ENCODE results near the gene OR4D1.

Gene OR4D1

DNA sequence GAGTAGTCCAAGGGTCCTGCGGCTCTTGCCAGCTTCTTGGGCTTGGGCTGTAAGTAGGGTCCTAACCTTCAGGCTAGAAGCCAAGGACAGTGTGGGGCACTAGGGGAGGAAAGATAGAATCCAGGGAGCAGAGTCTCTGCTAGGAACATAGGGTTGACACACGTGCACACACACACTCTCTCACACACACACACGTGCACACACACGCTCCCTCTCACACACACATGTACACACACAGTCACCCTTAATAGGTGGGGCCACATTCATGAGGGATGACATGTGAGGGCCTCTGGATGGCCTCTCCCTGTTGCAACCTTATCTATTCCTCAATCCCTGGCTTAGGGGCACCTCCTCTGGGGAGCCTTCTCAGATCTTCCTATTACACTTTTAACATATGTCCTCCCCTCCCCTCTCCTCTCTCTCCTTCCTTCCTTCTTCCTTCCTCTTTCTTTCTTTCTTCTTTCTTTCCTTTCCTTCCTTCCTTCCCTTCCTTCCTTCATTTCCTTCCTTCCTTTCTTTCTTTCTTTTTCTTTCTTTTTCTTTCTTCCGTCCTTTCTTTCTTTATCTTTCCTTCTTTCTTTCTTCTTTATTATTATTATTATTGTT lies 47.4 kb downstream of the OR4D1 start:
- DNase-seq (ENCODE audit: low read depth): no peak

DNA sequence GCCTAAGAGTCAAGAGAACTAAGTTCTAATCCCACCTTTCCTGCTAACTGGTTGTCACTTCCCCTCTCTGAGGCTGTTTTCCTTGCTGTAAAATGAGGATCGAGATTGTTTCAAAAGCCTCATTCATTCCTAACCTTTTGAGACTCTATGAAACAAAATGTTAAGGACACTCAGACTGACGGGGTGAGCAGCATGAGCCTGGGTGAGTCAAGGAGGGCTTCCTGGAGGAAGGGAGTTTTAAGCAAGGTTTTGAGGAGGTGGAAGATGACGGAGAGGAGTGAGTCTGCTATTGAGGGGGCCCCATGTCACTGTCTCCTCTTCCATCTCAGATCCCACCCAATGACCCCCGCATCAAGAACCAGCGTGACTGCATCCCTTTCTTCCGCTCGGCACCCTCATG lies 48.4 kb downstream of the OR4D1 start:
- DNase-seq (ENCODE audit: low read depth): no peak

DNA sequence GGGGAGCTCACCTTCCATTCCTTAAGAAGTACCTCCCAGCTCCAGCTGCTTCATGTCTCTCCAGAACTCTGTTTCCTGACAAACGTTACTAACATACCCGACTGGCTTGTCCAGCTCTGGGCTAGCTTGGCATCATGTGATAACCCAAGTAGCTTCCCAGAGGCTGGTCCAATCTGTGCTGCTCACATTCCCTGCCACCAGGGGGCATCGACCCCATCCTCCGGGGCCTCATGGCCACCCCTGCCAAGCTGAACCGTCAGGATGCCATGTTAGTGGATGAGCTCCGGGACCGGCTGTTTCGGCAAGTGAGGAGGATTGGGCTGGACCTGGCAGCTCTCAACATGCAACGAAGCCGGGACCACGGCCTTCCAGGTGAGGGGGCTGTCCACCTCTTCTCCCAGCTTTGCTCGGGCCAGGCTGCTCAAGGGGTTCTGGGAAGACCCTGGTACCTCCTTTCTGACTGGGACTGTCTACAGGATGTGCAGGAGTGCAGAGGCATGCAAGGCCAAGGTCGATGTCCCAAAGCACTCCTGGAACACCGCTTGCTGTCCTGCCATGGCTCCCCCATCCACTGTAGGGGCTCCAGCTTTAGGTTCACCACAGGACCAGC lies 51.9 kb downstream of the OR4D1 start:
- DNase-seq (ENCODE audit: low read depth): peak; percentile 63

DNA sequence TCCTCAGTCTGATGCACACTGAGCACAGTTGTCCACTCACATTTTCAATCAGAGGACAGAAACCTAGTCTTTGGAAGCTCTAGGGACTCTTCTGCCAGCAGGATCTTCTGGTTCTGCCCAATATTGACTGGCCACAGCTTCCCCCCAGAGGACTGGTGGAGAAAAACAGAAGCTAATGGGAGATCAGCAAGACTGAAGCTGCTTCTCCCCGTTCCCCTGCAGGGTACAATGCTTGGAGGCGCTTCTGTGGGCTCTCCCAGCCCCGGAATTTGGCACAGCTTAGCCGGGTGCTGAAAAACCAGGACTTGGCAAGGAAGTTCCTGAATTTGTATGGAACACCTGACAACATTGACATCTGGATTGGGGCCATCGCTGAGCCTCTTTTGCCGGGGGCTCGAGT lies 54.7 kb downstream of the OR4D1 start:
- no peak for DNase-seq (ENCODE audit: low read depth)

DNA sequence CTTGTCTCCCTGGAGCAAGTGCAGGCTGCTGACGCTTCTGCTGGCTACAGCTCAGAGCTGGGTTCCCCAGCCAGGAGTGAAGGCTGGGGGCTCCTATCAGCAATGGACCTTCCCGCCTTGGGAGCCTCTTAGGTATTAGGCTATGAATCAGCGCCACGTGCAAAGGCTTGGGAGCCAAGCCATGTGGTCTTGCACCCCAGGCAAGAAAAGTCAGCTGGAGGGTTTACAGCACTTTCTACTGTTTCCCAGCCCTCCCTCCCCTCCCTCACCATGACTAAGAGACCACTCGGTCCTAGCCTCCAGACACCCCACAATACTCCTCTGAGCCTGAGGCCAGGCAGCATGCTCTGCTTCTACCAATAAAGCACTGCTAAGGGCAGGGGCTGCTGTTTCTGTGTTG lies 56.6 kb downstream of the OR4D1 start:
- DNase-seq (ENCODE audit: low read depth): peak; percentile 9

DNA sequence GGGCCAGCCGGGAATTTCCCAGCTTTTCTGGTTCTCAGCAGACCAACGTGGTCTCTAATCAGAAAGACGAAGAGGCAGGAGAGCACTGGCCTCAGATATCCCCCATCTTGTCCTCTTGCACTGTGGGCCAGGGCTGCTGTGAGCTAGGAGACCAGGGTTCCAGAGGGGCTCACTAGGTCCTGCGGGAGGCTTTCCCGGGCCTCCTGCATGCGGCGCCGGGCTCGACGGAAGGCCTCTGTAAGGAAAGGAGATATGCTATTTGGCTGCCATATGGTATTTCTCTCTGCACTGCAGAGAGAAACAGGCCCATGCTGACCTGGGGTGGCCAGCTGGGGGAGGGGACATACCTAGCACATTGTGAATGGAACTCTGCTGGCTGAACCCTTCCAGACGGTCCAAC lies 57.8 kb downstream of the OR4D1 start:
- no peak for DNase-seq (ENCODE audit: low read depth)

DNA sequence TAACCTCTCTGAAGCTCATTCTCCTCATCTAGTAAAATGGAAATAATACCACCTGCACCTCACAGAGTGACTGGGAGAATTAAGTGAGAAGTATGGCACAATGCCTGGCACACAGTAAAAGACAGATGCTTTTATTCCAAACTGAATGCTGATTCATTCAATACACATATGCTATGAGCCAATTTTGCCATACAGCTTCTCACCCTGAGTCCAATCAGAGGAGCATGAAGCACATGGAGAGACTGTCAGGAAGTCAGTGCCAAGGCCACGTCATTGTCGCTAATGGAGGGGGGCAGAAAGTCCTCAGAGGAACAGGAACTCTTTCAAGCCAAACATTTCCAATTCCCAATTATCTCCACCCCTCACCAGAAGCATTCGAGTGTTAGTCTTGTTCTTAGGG lies 59.3 kb downstream of the OR4D1 start:
- DNase-seq (ENCODE audit: low read depth): no peak

DNA sequence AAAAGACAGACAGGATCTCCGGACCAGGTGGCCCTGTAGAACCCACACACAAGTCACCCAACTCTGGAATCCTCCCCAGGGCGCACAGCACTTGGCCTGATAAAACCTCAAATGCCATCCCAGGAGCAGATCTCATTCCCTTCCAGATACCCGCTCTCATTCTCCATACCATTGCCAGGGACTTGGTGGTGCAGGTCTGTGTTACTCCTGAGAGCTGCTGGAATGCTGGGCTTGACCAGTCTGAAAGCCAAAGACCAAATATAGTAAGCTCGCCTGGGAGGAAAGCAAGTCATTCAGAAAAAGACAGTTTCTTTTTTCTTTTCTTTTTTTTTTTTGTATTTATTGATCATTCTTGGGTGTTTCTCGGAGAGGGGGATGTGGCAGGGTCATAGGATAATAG lies 60.2 kb downstream of the OR4D1 start:
- DNase-seq (ENCODE audit: low read depth): no peak

Measured in EH (cell line).